GM23338 (cell line): ENCODE results near the gene CNNM2. TPM values are rescaled to one million over a fixed set of nuclear protein-coding genes. Genes with fewer than 3 reads are reported as not detected.

Experiments
- CREB1 ChIP-seq: fragments of 250-450 bp; sonication (Bioruptor Pico); IDR thresholded peaks from 2 replicates; pipeline ENCODE4 v1.5.0; 2020; ENCODE audit warnings: low read depth, mild to moderate bottlenecking, moderate library complexity
- CTCF ChIP-seq, 2 experiments: fragments of 200-600 bp in 1 of 2; sonication (generic) in 1 of 2; conservative IDR thresholded peaks; 2 replicates each; pipeline versions ENCODE4 v1.5.1 to v1.6.1; 2016 to 2017; ENCODE audit warnings: antibody characterized with exemption in 2 of 2, low read depth in 2 of 2, mild to moderate bottlenecking in 2 of 2, moderate library complexity in 1 of 2
- EZH2phosphoT487 ChIP-seq: fragments of 200-600 bp; sonication (generic); IDR thresholded peaks from one replicate; pipeline ENCODE4 v1.8.1; 2018; ENCODE audit warnings: antibody characterized with exemption; ENCODE audit not compliant: unreplicated experiment
- JUNB ChIP-seq: IDR thresholded peaks from one replicate; pipeline ENCODE4 v1.6.1; 2016; ENCODE audit warnings: antibody characterized with exemption; ENCODE audit not compliant: unreplicated experiment
- NANOG ChIP-seq: IDR thresholded peaks from 2 replicates; pipeline ENCODE4 v1.6.1; 2016; ENCODE audit warnings: antibody characterized with exemption, borderline replicate concordance
- REST ChIP-seq: IDR thresholded peaks from one replicate; pipeline ENCODE4 v1.6.1; 2018; ENCODE audit warnings: antibody characterized with exemption; ENCODE audit not compliant: unreplicated experiment
- STAT1 ChIP-seq: IDR thresholded peaks from one replicate; pipeline ENCODE4 v1.6.1; 2016; ENCODE audit warnings: antibody characterized with exemption; ENCODE audit not compliant: unreplicated experiment
- ZNF462 ChIP-seq: fragments of 250-450 bp; sonication (Bioruptor Pico); IDR thresholded peaks from 2 replicates; pipeline ENCODE4 v1.5.0; 2020; ENCODE audit warnings: mild to moderate bottlenecking, moderate library complexity
- polyA plus RNA-seq: library from polyadenylated mRNA; unstranded; fragments of >200 nt; fragmentation: Nextera tagmentation; extraction: Ambion mirVana; gene quantifications from 2 replicates; pipeline ENCODE4 v1.2.1, GENCODE V29; 2016
- total RNA-seq: library from RNA; depleted of rRNA; stranded (reverse); fragments of >200 nt; shearing (Covaris generic); gene quantifications from 2 replicates; pipeline ENCODE4 v1.2.3, GENCODE V29; 2014

CNNM2 gene
- total and polyA plus RNA-seq, 2 experiments from 2014 or later: 4.5 to 31.3 TPM

- TF ChIP-seq ZNF462 (CRISPR knock-in tag) (no peak), CREB1 (CRISPR knock-in tag) (no peak), JUNB (no peak), STAT1 (no peak), REST (no peak), NANOG (no peak), EZH2phosphoT487 (no peak), CTCF (conservative IDR thresholded peaks at IDR 0.05; ENCODE audit: low read depth in 2 of 2) (no peak)
These were observed 180.1 kb downstream of the CNNM2 start (continued) for GRCh38 chr10:103098240-103098639.
